ENCODE measurements around the gene GTF3C5. TPM values are rescaled to one million over a fixed set of nuclear protein-coding genes. Genes with fewer than 3 reads are reported as not detected.
A peak's percentile ranks its signal among the peaks of the same experiment; 100 is the strongest.

Gene GTF3C5
- total RNA-seq, 2 donors from 2014 or later, result 89.7 to 94.6 TPM

DNA sequence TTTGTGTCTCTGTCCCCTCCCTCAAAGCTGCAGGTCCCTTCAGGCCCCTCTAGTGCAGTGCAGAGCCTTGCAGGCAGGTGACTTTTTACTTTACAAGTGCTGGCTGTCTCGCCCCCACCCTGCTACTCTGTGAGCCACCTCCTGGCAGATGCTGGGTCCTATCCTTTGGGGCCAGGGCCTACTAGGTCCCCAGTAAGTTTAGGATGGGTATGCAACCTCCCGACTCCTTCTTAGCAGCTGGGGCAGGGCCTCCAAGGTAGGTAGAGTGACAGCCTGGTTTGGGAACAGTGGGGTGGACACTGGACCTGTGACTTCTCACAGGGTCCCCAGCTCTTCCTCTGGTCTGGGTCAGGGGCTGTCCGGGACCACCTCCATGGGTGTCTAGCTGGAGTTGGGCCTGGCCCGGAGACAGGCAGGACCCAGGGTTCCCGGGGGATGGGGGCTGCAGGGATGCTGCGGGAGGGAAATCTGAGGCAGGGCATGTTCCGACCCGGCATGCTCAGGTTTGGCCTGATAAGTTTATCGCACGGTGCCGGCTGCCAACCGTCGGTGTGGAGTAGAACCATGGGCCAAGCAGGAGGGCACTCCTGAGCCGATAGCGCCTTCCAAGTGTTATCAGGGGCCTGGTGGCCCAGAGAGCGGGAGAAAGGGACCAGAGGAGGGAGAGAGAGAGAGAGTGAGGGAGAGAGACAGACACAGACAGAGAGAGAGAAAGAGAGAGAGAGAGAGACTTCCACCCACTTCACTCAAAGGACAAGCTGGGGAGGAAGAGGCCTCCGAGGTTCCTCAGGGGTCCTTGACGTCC, 31.8 kb upstream of the GTF3C5 start:
- Mint-ChIP-seq H3K27ac (no peak overlapping the region), H3K9me3 (no peaks in the 10 kb centered on the region), H3K27me3 (ENCODE audit: insufficient read depth) (peaks cover 13% of the 10 kb centered on the region), H3K4me3 (no peak overlapping the region), H3K4me1 (peaks cover 46% of the 10 kb centered on the region), H3K36me3 (ENCODE audit: low read depth) (no peaks in the 10 kb centered on the region)
- TF ChIP-seq CTCF (conservative IDR thresholded peaks at IDR 0.05), result peak; percentile 13
- Histone ChIP-seq H3K36me3 (ENCODE audit: control insufficient read depth, insufficient read depth, low read length) (no peaks in the 10 kb centered on the region), H3K27me3 (ENCODE audit: control insufficient read depth, insufficient read depth, low read length, poor library complexity, severe bottlenecking) (peaks cover 10% of the 10 kb centered on the region), H3K9me3 (ENCODE audit: control insufficient read depth, low read length) (no peaks in the 10 kb centered on the region), H3K27ac (ENCODE audit: low read depth, low read length) (no peak overlapping the region), H3K4me3 (ENCODE audit: low read length) (no peak overlapping the region), H3K4me1 (ENCODE audit: control insufficient read depth, insufficient read depth, low read length) (peaks cover 12% of the 10 kb centered on the region), H3K9ac (ENCODE audit: extremely low read depth, low read length, poor library complexity, severe bottlenecking) (no peak overlapping the region)
- WGBS, 2 experiments (ENCODE audit: insufficient coverage in 1 of 2, insufficient read length in 1 of 2), result 88 to 100% methylated on average over 4 to 18 of the region's 18 CpGs
- DNase-seq, result peak; percentile 60

GRCh38 chr9:133002147-133003070, 28.4 kb upstream of the GTF3C5 start:
- DNase-seq, result peak; percentile 44
- no peaks in the 10 kb centered on the region for H3K9me3 Mint-ChIP-seq

More at GRCh38 chr9:133002147-133003070, 28.4 kb upstream of the GTF3C5 start:
- no peak overlapping the region for H3K4me3 Mint-ChIP-seq
- no peak overlapping the region for H3K9ac ChIP-seq (ENCODE audit: extremely low read depth, low read length, poor library complexity, severe bottlenecking)
- no peak overlapping the region for H3K27ac Mint-ChIP-seq
- no peaks in the 10 kb centered on the region for H3K36me3 Mint-ChIP-seq (ENCODE audit: low read depth)
- peaks cover 18% of the 10 kb centered on the region for H3K4me1 ChIP-seq (ENCODE audit: control insufficient read depth, insufficient read depth, low read length)
- no peaks in the 10 kb centered on the region for H3K9me3 ChIP-seq (ENCODE audit: control insufficient read depth, low read length)
- H3K27me3 Mint-ChIP-seq (ENCODE audit: insufficient read depth), result peaks cover 33% of the 10 kb centered on the region
- no peak overlapping the region for H3K4me3 ChIP-seq (ENCODE audit: low read length)
- peaks cover 10% of the 10 kb centered on the region for H3K27me3 ChIP-seq (ENCODE audit: control insufficient read depth, insufficient read depth, low read length, poor library complexity, severe bottlenecking)
- H3K27ac ChIP-seq (ENCODE audit: low read depth, low read length), result no peak overlapping the region
- H3K36me3 ChIP-seq (ENCODE audit: control insufficient read depth, insufficient read depth, low read length), result no peaks in the 10 kb centered on the region
- peaks cover 36% of the 10 kb centered on the region for H3K4me1 Mint-ChIP-seq
- TF ChIP-seq CTCF (conservative IDR thresholded peaks at IDR 0.05), result no peak
- 71 to 84% methylated on average over 11 to 13 of the region's 13 CpGs for WGBS, 2 experiments (ENCODE audit: insufficient coverage in 1 of 2, insufficient read length in 1 of 2)

All from endodermal cell (in vitro differentiated cells).